GM21515 (cell line): ENCODE data around the gene RPTOR.

Experiments
- ATAC-seq: cut with Tn5 transposase; IDR thresholded peaks from one replicate; pipeline ENCODE4 v1.9.1; 2021; ENCODE audit not compliant: unreplicated experiment

RPTOR gene

GRCh38 chr17:80836971-80837481 lies 292.4 kb downstream of the RPTOR start:
- ATAC-seq: no peak

GRCh38 chr17:80837711-80838110 lies 293.1 kb downstream of the RPTOR start:
- ATAC-seq: no peak

GRCh38 chr17:80838311-80839025 lies 293.8 kb downstream of the RPTOR start:
- ATAC-seq: no peak

GRCh38 chr17:80839026-80839345 lies 294.3 kb downstream of the RPTOR start:
- ATAC-seq: no peak

- no peak for ATAC-seq
These were observed 294.9 kb downstream of the RPTOR start for GRCh38 chr17:80839511-80839941.

GRCh38 chr17:80839970-80840369 lies 295.3 kb downstream of the RPTOR start:
- no peak for ATAC-seq

- no peak for ATAC-seq
These were observed 297.9 kb downstream of the RPTOR start for GRCh38 chr17:80842456-80843013.

GRCh38 chr17:80843741-80844156 lies 299.1 kb downstream of the RPTOR start:
- ATAC-seq: no peak

- no peak for ATAC-seq
These were observed 299.9 kb downstream of the RPTOR start for GRCh38 chr17:80844418-80844990.

GRCh38 chr17:80845069-80845862 lies 300.6 kb downstream of the RPTOR start:
- no peak for ATAC-seq

GRCh38 chr17:80845863-80846671 lies 301.4 kb downstream of the RPTOR start:
- no peak for ATAC-seq

GRCh38 chr17:80846932-80847331 lies 302.3 kb downstream of the RPTOR start:
- ATAC-seq: no peak

GRCh38 chr17:80847496-80848230 lies 303.0 kb downstream of the RPTOR start:
- ATAC-seq: no peak

GRCh38 chr17:80848449-80849102 lies 303.9 kb downstream of the RPTOR start:
- no peak for ATAC-seq

- ATAC-seq: no peak
These were observed 304.5 kb downstream of the RPTOR start for GRCh38 chr17:80849119-80849518.

GRCh38 chr17:80850109-80850508 lies 305.5 kb downstream of the RPTOR start:
- ATAC-seq: no peak

GRCh38 chr17:80850817-80851216 lies 306.2 kb downstream of the RPTOR start:
- ATAC-seq: no peak

GRCh38 chr17:80851277-80851925 lies 306.8 kb downstream of the RPTOR start:
- no peak for ATAC-seq

- no peak for ATAC-seq
These were observed 307.9 kb downstream of the RPTOR start for GRCh38 chr17:80852476-80853015.
